K562 (cell line): Measurements from ENCODE around the gene KNDC1. TPM values are rescaled to one million over a fixed set of nuclear protein-coding genes. Genes with fewer than 3 reads are reported as not detected.
A peak's percentile ranks its signal among the peaks of the same experiment; 100 is the strongest.

ENCODE experiments used
- ATAC-seq: fragments of 200-7000 bp; cut with Tn5 transposase; 3 replicates; pipeline ENCODE4 v1.9.1; 2020; ENCODE audit warnings: moderate library complexity
- BruUV-seq: library from RNA; stranded (reverse); fragments of 400-500 nt; replicated peaks from 2 replicates; lab custom pipeline; 2021; lab: Mats Ljungman, UMichigan
- CTCF ChIA-PET: fragments of 300-600 bp; formaldehyde crosslinking; extraction: SDS; loops from one replicate; lab custom pipeline; 2021; ENCODE audit warnings: low intra/inter-chr PET ratio; lab: Yijun Ruan, JAX
- POLR2A ChIA-PET: fragments of 300-600, 350-650 bp; sonication (Branson Sonifier 250); formaldehyde crosslinking; extraction: SDS; loops from one replicate; lab custom pipeline; 2021; ENCODE audit warnings: antibody characterized with exemption, inconsistent platforms; lab: Yijun Ruan, JAX
- DNase-seq, 4 experiments: peaks; one replicate each; pipeline versions ENCODE4 v3.0.0 to v3.0.0-alpha.2; 2011 to 2018; ENCODE audit warnings: low spot score in 3 of 4, mixed read lengths in 3 of 4; ENCODE audit errors: extremely low read depth in 1 of 4
- FAIRE-seq: peaks from 2 replicates; lab custom pipeline; 2011; peaks lifted over from hg19 to GRCh38; lab: Jason Lieb, UNC
- H2AFZ ChIP-seq: 2 replicates; pipeline ENCODE4 v1.6.0; 2011; ENCODE audit warnings: low read depth, low read length, control low read depth, inconsistent platforms
- H3K27ac ChIP-seq: fragments of 200-600 bp; 3 replicates; pipeline ENCODE4 v1.8.0; 2011; ENCODE audit warnings: low read depth, mild to moderate bottlenecking, control low read depth, inconsistent platforms, low read length, moderate library complexity, mixed read lengths; ENCODE audit errors: extremely low read depth
- H3K27me3 ChIP-seq, 2 experiments: fragments of 300-600 bp in 1 of 2; 2 replicates in 1 of 2; 3 replicates in 1 of 2; pipeline versions ENCODE4 v1.6.0 to v1.8.0; 2011; ENCODE audit warnings: inconsistent platforms in 2 of 2, low read length in 2 of 2, mild to moderate bottlenecking in 1 of 2, mixed read lengths in 1 of 2, moderate library complexity in 1 of 2; ENCODE audit not compliant: control insufficient read depth in 2 of 2, insufficient read depth in 2 of 2
- H3K36me3 ChIP-seq: fragments of 300-600 bp; 3 replicates; pipeline ENCODE4 v1.8.0; 2011; ENCODE audit warnings: mild to moderate bottlenecking, low read length, inconsistent platforms; ENCODE audit not compliant: control insufficient read depth, insufficient read depth
- H3K4me1 ChIP-seq, 2 experiments: fragments of 200-600 bp in 1 of 2; replicated peaks in 1 of 2; 2 replicates in 1 of 2; 3 replicates in 1 of 2; pipeline versions ENCODE4 v1.5.1 to v1.8.0; 2011; ENCODE audit warnings: inconsistent platforms in 2 of 2, low read length in 2 of 2, mild to moderate bottlenecking in 1 of 2, mixed read lengths in 1 of 2, moderate library complexity in 1 of 2; ENCODE audit not compliant: control insufficient read depth in 2 of 2, insufficient read depth in 2 of 2
- H3K4me2 ChIP-seq: 2 replicates; pipeline ENCODE4 v1.6.1; 2011; ENCODE audit warnings: low read length, control low read depth, inconsistent platforms, mixed read lengths; ENCODE audit not compliant: insufficient read depth
- H3K4me3 ChIP-seq: fragments of 200-600 bp; sonication (generic), shearing (Covaris generic); 2 replicates; pipeline ENCODE4 v1.5.1; 2016; ENCODE audit warnings: control low read depth, inconsistent platforms
- H3K79me2 ChIP-seq: fragments of 200-600 bp; 3 replicates; pipeline ENCODE4 v1.8.0; 2011; ENCODE audit warnings: low read length, inconsistent platforms; ENCODE audit not compliant: control insufficient read depth, insufficient read depth
- H3K9ac ChIP-seq, 2 experiments: 2 replicates each; pipeline versions ENCODE4 v1.6.0 to v1.6.1; 2011; ENCODE audit warnings: low read depth in 2 of 2, low read length in 2 of 2, control low read depth in 1 of 2, inconsistent platforms in 1 of 2, mild to moderate bottlenecking in 1 of 2, mixed read lengths in 1 of 2; ENCODE audit not compliant: insufficient read depth in 1 of 2
- H3K9me1 ChIP-seq: one replicate; pipeline ENCODE4 v1.6.0; 2011; ENCODE audit warnings: inconsistent platforms, mild to moderate bottlenecking, low read length, moderate library complexity; ENCODE audit not compliant: control insufficient read depth, insufficient read depth
- H3K9me3 ChIP-seq: replicated peaks from 2 replicates; pipeline ENCODE4 v1.5.1; 2011; ENCODE audit warnings: low read depth, low read length, inconsistent platforms; ENCODE audit not compliant: control insufficient read depth, insufficient read depth
- H4K20me1 ChIP-seq: replicated peaks from 2 replicates; pipeline ENCODE4 v1.6.1; 2011; ENCODE audit warnings: low read length, inconsistent platforms, mixed read lengths; ENCODE audit not compliant: control insufficient read depth, insufficient read depth
- BCOR ChIP-seq: fragments of 450-650 bp; IDR thresholded peaks from 2 replicates; pipeline ENCODE4 v1.6.1; 2016
- CBX5 ChIP-seq: IDR thresholded peaks from 2 replicates; pipeline ENCODE4 v1.6.1; 2014; ENCODE audit warnings: low read depth, borderline replicate concordance
- CEBPZ ChIP-seq: fragments of 150-350 bp; IDR thresholded peaks from 2 replicates; pipeline ENCODE4 v1.6.1; 2014; ENCODE audit warnings: low read depth, mild to moderate bottlenecking, low read length, borderline replicate concordance
- E2F5 ChIP-seq: sonication (generic); formaldehyde crosslinking; IDR thresholded peaks from 2 replicates; pipeline ENCODE4 v1.8.0; 2022; ENCODE audit warnings: mild to moderate bottlenecking, missing genetic modification reagents
- FOXK1 ChIP-seq: sonication (generic); formaldehyde crosslinking; IDR thresholded peaks from 2 replicates; pipeline ENCODE4 v1.8.0; 2022; ENCODE audit warnings: missing genetic modification reagents, mild to moderate bottlenecking, borderline replicate concordance
- GTF2E2 ChIP-seq: fragments of 200-800 bp; sonication (Bioruptor generic); IDR thresholded peaks from 2 replicates; pipeline ENCODE4 v1.6.1; 2016; ENCODE audit warnings: missing genetic modification characterization, missing compliant biosample characterization
- MAX ChIP-seq: sonication (generic); formaldehyde crosslinking; IDR thresholded peaks from 2 replicates; pipeline ENCODE4 v1.9.0; 2022; ENCODE audit warnings: mild to moderate bottlenecking, missing genetic modification reagents
- POLR2A ChIP-seq: fragments of 450-650 bp; conservative IDR thresholded peaks from 2 replicates; pipeline ENCODE4 v1.6.1; 2016
- RBM25 ChIP-seq: fragments of 200-400 bp; formaldehyde crosslinking; IDR thresholded peaks from 2 replicates; pipeline ENCODE4 v1.6.1; 2018; ENCODE audit warnings: low read length, low read depth, moderate library complexity; ENCODE audit not compliant: severe bottlenecking
- SMARCA4 ChIP-seq: fragments of 450-650 bp; IDR thresholded peaks from 2 replicates; pipeline ENCODE4 v1.6.1; 2016
- STAG1 ChIP-seq: sonication (generic); formaldehyde crosslinking; IDR thresholded peaks from 2 replicates; pipeline ENCODE4 v1.5.0; 2020; ENCODE audit warnings: missing genetic modification reagents, borderline replicate concordance
- TAL1 ChIP-seq: fragments of 450-650 bp; IDR thresholded peaks from 2 replicates; pipeline ENCODE4 v1.6.1; 2016; ENCODE audit warnings: mild to moderate bottlenecking
- ZBTB17 ChIP-seq: fragments of 450-650 bp; formaldehyde crosslinking; IDR thresholded peaks from 2 replicates; pipeline ENCODE4 v1.4.0; 2020; ENCODE audit warnings: mild to moderate bottlenecking
- ZEB2 ChIP-seq: fragments of 450-650 bp; IDR thresholded peaks from 2 replicates; pipeline ENCODE4 v1.6.1; 2016
- ZFP1 ChIP-seq: fragments of 450-650 bp; formaldehyde crosslinking; IDR thresholded peaks from 2 replicates; pipeline ENCODE4 v1.4.0; 2020; ENCODE audit warnings: mild to moderate bottlenecking, mixed read lengths
- ZFP36 ChIP-seq: fragments of 150-350 bp; IDR thresholded peaks from 2 replicates; pipeline ENCODE4 v1.6.1; 2018; ENCODE audit warnings: low read length, low read depth; ENCODE audit not compliant: partially characterized antibody
- ZNF41 ChIP-seq: fragments of 250-450 bp; sonication (Bioruptor Pico); conservative IDR thresholded peaks from 2 replicates; pipeline ENCODE4 v1.4.0; 2020; ENCODE audit warnings: mild to moderate bottlenecking
- ZNF436 ChIP-seq: fragments of 250-450, 450-650 bp; sonication (Bioruptor Pico); formaldehyde crosslinking; IDR thresholded peaks from 2 replicates; pipeline ENCODE4 v1.7.0; 2020; ENCODE audit warnings: mild to moderate bottlenecking
- ZZZ3 ChIP-seq: fragments of 450-650 bp; IDR thresholded peaks from 2 replicates; pipeline ENCODE4 v1.6.1; 2016; ENCODE audit warnings: antibody characterized with exemption, mild to moderate bottlenecking, moderate library complexity
- WGBS: fragments of 100-300 bp; shearing (Covaris generic); methylation state at CpG from one replicate; pipeline ENCODE4 v1.1.6; 2016; ENCODE audit warnings: low coverage, mixed read lengths; ENCODE audit not compliant: insufficient coverage; ENCODE audit errors: missing lambda C conversion rate; 5-methylcytosine and 5-hydroxymethylcytosine counted together
- in situ Hi-C: fragments of 300-500 bp; cut with MboI; formaldehyde crosslinking; loops from 4 replicates; pipeline ENCODE4 v1.15.0; 2018; ENCODE audit warnings: inconsistent platforms, mixed read lengths
- intact Hi-C: fragments of 100-400 bp; cut with micrococcal nuclease; formaldehyde crosslinking; loops from 2 replicates; pipeline ENCODE4 v1.14.2; 2022
- polyA plus RNA-seq, 8 experiments: library from polyadenylated mRNA; depleted of rRNA in 4 of 8; stranded (reverse) in 5 of 8; unstranded in 3 of 8; fragments of >200 nt; fragmentation: Nextera tagmentation in 2 of 8; fragmentation: Illumina TruSeq in 1 of 8; extraction: Ambion mirVana in 2 of 8; extraction: Trizol in 1 of 8; gene quantifications; 2 replicates each; pipeline versions ENCODE4 v1.2.1 to v1.2.3, GENCODE V29; 2011 to 2014; ENCODE audit warnings: inconsistent platforms in 1 of 8, missing spikeins in 1 of 8
- total RNA-seq, 7 experiments: library from RNA; depleted of rRNA in 6 of 7; stranded (reverse); fragments of >200 nt in 6 of 7; fragmentation: Illumina TruSeq in 2 of 7; extraction: Trizol in 2 of 7; gene quantifications; 2 replicates each; pipeline versions ENCODE4 v1.2.1 to v1.2.3, GENCODE V29; 2011 to 2021; ENCODE audit warnings: low replicate concordance in 1 of 7

The KNDC1 gene
- total and polyA plus RNA-seq, 9 of the 15 experiments (the other 6 are each of a cell fraction or from before 2014, with no cell fraction given) = 0.07 to 0.26 (median 0.11) TPM; not detected in 6

- no peak for ATAC-seq
- no peak for TF ChIP-seq E2F5 (CRISPR knock-in tag)
- TF ChIP-seq ZZZ3 = no peak
- TF ChIP-seq POLR2A = no peak
- TF ChIP-seq ZBTB17 (CRISPR knock-in tag) = no peak
- no peak for TF ChIP-seq FOXK1 (CRISPR knock-in tag)
- no peak for TF ChIP-seq ZEB2
- peak; percentile 68 for TF ChIP-seq RBM25
- TF ChIP-seq CBX5 = no peak
- no peak for TF ChIP-seq SMARCA4
- peak; percentile 51; the same call in 1 of the 2 replicates for TF ChIP-seq MAX
- TF ChIP-seq ZNF41 (CRISPR knock-in tag) = no peak
- no peak for TF ChIP-seq GTF2E2 (tag)
- TF ChIP-seq CEBPZ = no peak
- TF ChIP-seq ZFP36 = peak; percentile 95
- no peak for TF ChIP-seq STAG1 (CRISPR knock-in tag)
- TF ChIP-seq ZFP1 (CRISPR knock-in tag) = no peak
- no peak for TF ChIP-seq TAL1
- peak; percentile 62 for TF ChIP-seq BCOR
- 0 out of 2 replicates have a peak, but pooled peaks have one; percentile 19 for TF ChIP-seq ZNF436 (CRISPR knock-in tag)
These were observed 3.2 kb downstream of the KNDC1 start for GRCh38 chr10:133162910-133163856.

More at GRCh38 chr10:133162910-133163856, 3.2 kb downstream of the KNDC1 start:
- Histone ChIP-seq H3K9me1 (no peaks in the 10 kb centered on the region), H3K4me3 (no peak overlapping the region), H3K27ac (no peak overlapping the region), H3K4me2 (no peak overlapping the region), H3K9ac (no peak overlapping the region), H3K79me2 (no peaks in the 10 kb centered on the region), H2AFZ (no peak overlapping the region), H3K27me3 (peaks cover 3 to 55% of the 10 kb centered on the region in 2 experiments; a peak in 2 of 5 replicates), H3K9me3 (no peaks in the 10 kb centered on the region), H4K20me1 (no peaks in the 10 kb centered on the region), H3K4me1 (peaks cover 0 to 58% of the 10 kb centered on the region in 2 experiments; a peak in 3 of 5 replicates), H3K36me3 (no peaks in the 10 kb centered on the region)
- POLR2A ChIA-PET = interaction anchor here (0.6 kb wide), 2 partner anchors 55 to 78 kb away, joined by 3 read pairs; no protein-coding TSS in a partner anchor
- 3% methylated on average over 11 of the region's 21 CpGs for WGBS
- BruUV-seq = no TSS peak
- in situ Hi-C loops = no loop called here
- intact Hi-C loops = no loop called here
- FAIRE-seq (no peak), DNase-seq (no peak)
- CTCF ChIA-PET = no interaction called here
